ENCODE measurements around the gene DISC1.

Gene DISC1

GRCh38 chr1:231872461-231872910 is 245.9 kb downstream of the DISC1 start:
- no peak for TF ChIP-seq CTCF (IDR thresholded peaks at IDR 0.05)

GRCh38 chr1:231878737-231879136 is 252.1 kb downstream of the DISC1 start:
- TF ChIP-seq CTCF (IDR thresholded peaks at IDR 0.05) = no peak

DNA sequence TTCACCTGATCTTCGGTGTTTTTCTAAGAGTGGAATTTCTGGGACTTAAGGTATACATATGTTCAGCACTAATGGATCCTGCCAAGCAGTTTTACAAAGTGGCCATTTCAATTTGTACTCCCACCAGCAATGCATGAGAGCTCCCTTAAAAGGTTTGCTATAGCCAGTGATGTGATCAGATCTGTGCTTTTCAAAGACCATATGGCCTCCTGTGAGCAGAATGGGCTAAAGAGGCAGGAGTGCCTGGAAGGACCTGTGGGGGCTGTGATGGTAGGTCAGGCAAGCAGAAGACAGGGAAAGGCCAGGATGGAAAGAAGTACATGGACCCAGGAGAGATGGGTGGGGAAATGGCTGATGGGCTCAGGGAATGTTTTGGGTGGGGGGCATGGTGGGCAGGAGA is 252.7 kb downstream of the DISC1 start:
- no peak for TF ChIP-seq CTCF (IDR thresholded peaks at IDR 0.05)

DNA sequence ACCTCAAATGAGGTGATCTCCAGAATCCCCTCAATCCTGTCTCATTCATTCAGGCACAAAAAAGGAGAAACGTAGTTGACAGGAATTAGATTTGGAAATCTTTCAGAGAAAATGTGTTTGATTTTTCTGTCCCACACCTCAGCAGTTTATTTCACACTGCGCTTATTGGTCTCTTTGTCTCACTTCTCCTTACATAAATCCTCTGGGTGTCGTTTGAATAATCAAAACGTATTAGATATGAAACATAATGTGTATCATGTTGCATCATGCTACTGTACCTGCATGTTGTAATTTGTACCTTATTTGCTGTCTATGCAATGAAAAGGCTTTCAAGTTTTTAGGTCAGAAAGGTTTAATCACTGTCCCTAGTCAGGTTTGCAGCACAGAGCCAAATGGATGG is 255.7 kb downstream of the DISC1 start:
- no peak for TF ChIP-seq CTCF (IDR thresholded peaks at IDR 0.05)

GRCh38 chr1:231882790-231883189 is 256.2 kb downstream of the DISC1 start:
- no peak for TF ChIP-seq CTCF (IDR thresholded peaks at IDR 0.05)

DNA sequence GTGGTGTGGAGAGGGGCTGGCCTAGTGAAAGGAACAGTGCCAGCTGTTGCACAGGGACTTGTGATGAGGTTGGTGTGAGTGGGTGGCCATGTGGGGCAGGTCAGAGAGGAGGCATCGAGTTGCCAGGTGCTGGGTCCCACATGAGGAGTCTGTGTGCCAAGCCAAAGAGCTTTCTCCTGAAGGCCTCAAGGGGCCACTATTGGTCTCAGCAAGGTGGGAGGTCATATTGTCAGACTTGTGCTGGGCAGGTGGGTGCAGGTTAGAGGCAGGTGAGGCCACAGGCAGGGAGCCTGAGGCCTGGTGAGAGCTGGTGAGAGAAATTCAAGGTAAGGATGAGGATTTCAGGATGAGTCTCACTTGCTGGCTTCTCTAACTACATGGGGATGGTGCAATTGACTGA is 256.8 kb downstream of the DISC1 start:
- TF ChIP-seq CTCF (IDR thresholded peaks at IDR 0.05) = no peak

- TF ChIP-seq CTCF (IDR thresholded peaks at IDR 0.05) = no peak
These were observed 258.7 kb downstream of the DISC1 start for GRCh38 chr1:231885209-231885854.

DNA sequence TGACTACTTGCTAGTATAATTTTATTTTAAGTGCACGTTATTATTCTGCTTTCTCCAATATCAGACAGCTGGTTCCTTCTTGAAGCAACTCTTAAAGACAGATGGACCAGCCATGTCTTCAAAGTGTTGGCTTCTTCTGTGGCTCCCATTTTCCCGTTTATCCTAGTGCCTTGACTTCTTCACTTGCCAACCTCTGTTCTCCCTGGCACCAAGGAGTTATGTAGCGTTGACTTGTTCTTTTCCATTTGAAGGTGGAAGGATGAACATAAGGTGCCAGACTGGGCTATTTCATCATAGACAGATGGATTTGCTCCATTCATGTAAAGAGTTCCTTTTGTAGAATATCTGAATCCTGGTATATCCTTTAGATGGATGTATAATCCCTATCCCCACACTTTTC is 260.6 kb downstream of the DISC1 start:
- no peak for TF ChIP-seq CTCF (IDR thresholded peaks at IDR 0.05)

All from LNCAP (cell line).